K562 (cell line): ENCODE data around the gene KCNG1. TPM values are rescaled to one million over a fixed set of nuclear protein-coding genes. Genes with fewer than 3 reads are reported as not detected.

ENCODE experiments used
- ARID2 ChIP-seq: fragments of 450-650 bp; IDR thresholded peaks from 2 replicates; pipeline ENCODE4 v1.6.1; 2017; ENCODE audit warnings: antibody characterized with exemption, mild to moderate bottlenecking
- ELK1 ChIP-seq: sonication (generic); formaldehyde crosslinking; IDR thresholded peaks from 2 replicates; pipeline ENCODE4 v1.8.1; 2022; ENCODE audit warnings: missing genetic modification reagents
- KAT7 ChIP-seq: sonication (generic); formaldehyde crosslinking; IDR thresholded peaks from 2 replicates; pipeline ENCODE4 v1.8.0; 2022; ENCODE audit warnings: missing genetic modification reagents, mild to moderate bottlenecking, borderline replicate concordance
- NFE2 ChIP-seq: IDR thresholded peaks from 2 replicates; pipeline ENCODE4 v1.6.1; 2014; ENCODE audit warnings: antibody characterized with exemption, low read depth
- NFE2L1 ChIP-seq: fragments of 450-650 bp; IDR thresholded peaks from 2 replicates; pipeline ENCODE4 v1.6.1; 2016; ENCODE audit warnings: missing genetic modification characterization, low read depth, mild to moderate bottlenecking, missing compliant biosample characterization, moderate library complexity, borderline replicate concordance
- TCF15 ChIP-seq: fragments of 250-450 bp; sonication (Bioruptor Pico); IDR thresholded peaks from 2 replicates; pipeline ENCODE4 v1.8.0; 2022; ENCODE audit warnings: moderate library complexity, mild to moderate bottlenecking, inconsistent platforms
- TRIM25 ChIP-seq: fragments of 450-650 bp; IDR thresholded peaks from 2 replicates; pipeline ENCODE4 v1.7.0; 2016; ENCODE audit warnings: borderline replicate concordance
- ZNF212 ChIP-seq: fragments of 450-650 bp; formaldehyde crosslinking; IDR thresholded peaks from 2 replicates; pipeline ENCODE4 v1.4.0; 2020; ENCODE audit warnings: mild to moderate bottlenecking
- ZNF407 ChIP-seq: fragments of 450-650 bp; IDR thresholded peaks from 2 replicates; pipeline ENCODE4 v1.6.1; 2016; ENCODE audit warnings: low read depth
- polyA plus RNA-seq, 8 experiments: library from polyadenylated mRNA; depleted of rRNA in 4 of 8; stranded (reverse) in 5 of 8; unstranded in 3 of 8; fragments of >200 nt; fragmentation: Nextera tagmentation in 2 of 8; fragmentation: Illumina TruSeq in 1 of 8; extraction: Ambion mirVana in 2 of 8; extraction: Trizol in 1 of 8; gene quantifications; 2 replicates each; pipeline versions ENCODE4 v1.2.1 to v1.2.3, GENCODE V29; 2011 to 2014; ENCODE audit warnings: inconsistent platforms in 1 of 8, missing spikeins in 1 of 8
- total RNA-seq, 7 experiments: library from RNA; depleted of rRNA in 6 of 7; stranded (reverse); fragments of >200 nt in 6 of 7; fragmentation: Illumina TruSeq in 2 of 7; extraction: Trizol in 2 of 7; gene quantifications; 2 replicates each; pipeline versions ENCODE4 v1.2.1 to v1.2.3, GENCODE V29; 2011 to 2021; ENCODE audit warnings: low replicate concordance in 1 of 7
- TF ChIP-seq, protein P1 (sequence below): fragments of 250-450 bp; sonication (Bioruptor Pico); IDR thresholded peaks from 2 replicates; pipeline ENCODE4 v1.9.0; 2021; ENCODE audit warnings: mild to moderate bottlenecking, inconsistent platforms

Gene KCNG1
- total and polyA plus RNA-seq, 9 of the 15 experiments (the other 6 are each of a cell fraction or from before 2014, with no cell fraction given): 0.06 to 1.5 (median 0.22) TPM; not detected in 2

DNA sequence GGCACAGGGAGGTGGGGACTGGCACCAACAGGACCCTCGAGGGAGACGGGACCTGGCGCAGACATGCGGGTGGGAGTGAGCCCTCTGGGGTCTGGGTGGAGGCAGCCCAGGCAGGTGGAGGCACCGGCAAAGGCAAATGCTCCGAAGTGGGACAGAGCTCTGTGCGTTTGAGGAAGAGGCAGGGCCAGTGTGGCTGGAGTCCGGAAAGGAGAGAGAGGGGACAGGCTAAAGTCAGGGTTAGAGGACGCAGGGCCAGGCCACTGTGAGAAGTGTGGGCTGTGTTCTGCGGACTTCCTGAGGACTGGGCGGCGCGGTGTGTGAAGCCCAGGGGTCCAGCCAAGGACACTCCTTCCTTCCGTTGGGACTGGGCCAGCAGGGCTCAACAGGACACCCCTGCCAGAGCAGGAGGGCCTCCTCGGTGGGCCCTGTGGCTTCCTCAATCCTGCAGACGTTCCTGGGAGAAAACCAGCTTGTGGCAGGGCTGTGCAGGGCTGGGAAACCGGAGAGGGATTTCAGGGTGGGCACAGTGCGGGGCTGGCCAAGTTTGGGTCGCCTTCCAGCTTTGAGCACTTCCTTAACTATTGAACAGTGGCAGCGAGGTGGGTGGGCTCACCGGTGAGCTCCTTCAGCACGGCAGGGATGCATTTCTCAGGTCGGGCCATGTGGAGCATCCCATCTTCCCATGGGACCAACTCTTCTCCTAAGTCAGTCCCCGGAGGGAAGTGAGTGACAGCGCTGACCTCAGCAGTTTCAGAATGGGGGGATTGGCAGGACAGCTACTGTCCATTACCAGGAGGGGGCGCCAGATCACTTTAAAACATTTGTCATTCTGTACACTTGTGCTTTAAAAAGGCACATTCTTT lies 41.8 kb downstream of the KCNG1 start (continued):
- TF ChIP-seq ZNF407 (no peak), NFE2 (no peak; the same call in 1 of the 2 replicates), TRIM25 (no peak), TCF15 (no peak), ZNF212 (CRISPR knock-in tag) (no peak), KAT7 (no peak), ARID2 (no peak), ELK1 (no peak), NFE2L1 (tag) (no peak)
- TF ChIP-seq, protein P1, sequence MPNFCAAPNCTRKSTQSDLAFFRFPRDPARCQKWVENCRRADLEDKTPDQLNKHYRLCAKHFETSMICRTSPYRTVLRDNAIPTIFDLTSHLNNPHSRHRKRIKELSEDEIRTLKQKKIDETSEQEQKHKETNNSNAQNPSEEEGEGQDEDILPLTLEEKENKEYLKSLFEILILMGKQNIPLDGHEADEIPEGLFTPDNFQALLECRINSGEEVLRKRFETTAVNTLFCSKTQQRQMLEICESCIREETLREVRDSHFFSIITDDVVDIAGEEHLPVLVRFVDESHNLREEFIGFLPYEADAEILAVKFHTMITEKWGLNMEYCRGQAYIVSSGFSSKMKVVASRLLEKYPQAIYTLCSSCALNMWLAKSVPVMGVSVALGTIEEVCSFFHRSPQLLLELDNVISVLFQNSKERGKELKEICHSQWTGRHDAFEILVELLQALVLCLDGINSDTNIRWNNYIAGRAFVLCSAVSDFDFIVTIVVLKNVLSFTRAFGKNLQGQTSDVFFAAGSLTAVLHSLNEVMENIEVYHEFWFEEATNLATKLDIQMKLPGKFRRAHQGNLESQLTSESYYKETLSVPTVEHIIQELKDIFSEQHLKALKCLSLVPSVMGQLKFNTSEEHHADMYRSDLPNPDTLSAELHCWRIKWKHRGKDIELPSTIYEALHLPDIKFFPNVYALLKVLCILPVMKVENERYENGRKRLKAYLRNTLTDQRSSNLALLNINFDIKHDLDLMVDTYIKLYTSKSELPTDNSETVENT (CRISPR knock-in tag): no peak
